ENCODE results near the gene TTLL12.

TTLL12 gene

GRCh38 chr22:43118953-43119458, 67.9 kb downstream of the TTLL12 start:
- no peak overlapping the region for H3K27ac ChIP-seq
- no peak for TF ChIP-seq CTCF (IDR thresholded peaks at IDR 0.05)
- no peak for TF ChIP-seq ZFX (IDR thresholded peaks at IDR 0.05; ENCODE audit: borderline replicate concordance)

DNA sequence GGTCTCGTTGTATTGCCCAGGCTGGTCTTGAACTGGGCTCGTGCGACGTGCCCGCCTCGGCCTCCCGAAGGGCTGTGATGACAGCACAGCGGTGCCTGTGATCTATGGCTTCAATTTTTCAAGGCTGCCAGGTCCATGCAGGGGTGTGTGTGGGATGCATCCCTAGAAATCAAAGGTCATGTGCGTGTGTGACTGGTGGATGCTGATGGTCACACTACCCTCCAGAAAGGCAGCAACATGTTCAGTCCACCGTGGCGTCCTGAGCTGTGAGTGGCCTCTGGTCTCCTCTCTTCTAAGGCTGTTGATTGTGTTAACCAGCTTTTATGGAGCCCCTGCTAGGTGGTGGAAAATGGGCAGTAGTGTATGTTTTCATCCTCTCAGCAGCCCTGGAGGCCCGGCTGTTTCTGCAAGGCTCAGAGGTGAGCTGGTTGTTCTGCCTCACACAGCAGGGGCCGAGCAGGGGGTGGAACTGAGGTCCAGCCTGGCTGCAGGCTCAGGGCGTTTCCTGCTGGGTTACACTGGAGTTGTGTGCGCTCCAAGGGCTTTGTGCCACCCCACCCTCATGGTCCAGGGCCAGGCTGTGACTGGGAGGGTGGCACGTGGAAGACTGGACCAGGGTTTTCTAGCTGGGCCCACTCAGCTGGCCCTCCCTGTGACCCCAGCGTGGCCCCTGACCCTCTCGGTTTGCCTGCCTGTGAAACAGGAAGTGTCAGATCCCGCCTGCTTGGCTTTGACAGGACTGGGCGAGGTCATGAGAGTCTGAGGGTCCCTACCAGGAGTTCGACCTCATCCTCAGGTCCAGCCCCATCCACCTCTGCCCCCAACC, 68.7 kb downstream of the TTLL12 start:
- no peak overlapping the region for H3K27ac ChIP-seq
- TF ChIP-seq CTCF (IDR thresholded peaks at IDR 0.05) (no peak), ZFX (IDR thresholded peaks at IDR 0.05; ENCODE audit: borderline replicate concordance) (no peak)

- H3K27ac ChIP-seq, result no peak overlapping the region
- TF ChIP-seq ZFX (IDR thresholded peaks at IDR 0.05; ENCODE audit: borderline replicate concordance) (no peak), CTCF (IDR thresholded peaks at IDR 0.05) (no peak)
These were observed 70.0 kb downstream of the TTLL12 start for GRCh38 chr22:43116932-43117331.

Data from 22Rv1 (cell line).